AG04450 (cell line): ENCODE data around the gene FAM20C. TPM values are rescaled to one million over a fixed set of nuclear protein-coding genes. Genes with fewer than 3 reads are reported as not detected.

Experiments
- CTCF ChIA-PET: fragments of 300-600, 350-600 bp; formaldehyde crosslinking; extraction: SDS; loops from one replicate; lab custom pipeline; 2022; ENCODE audit warnings: antibody characterized with exemption, inconsistent platforms; lab: Charles Lee
- POLR2A ChIA-PET: fragments of 350-600 bp; formaldehyde crosslinking; extraction: SDS; loops from one replicate; lab custom pipeline; 2021; ENCODE audit warnings: antibody characterized with exemption, inconsistent platforms; lab: Yijun Ruan, JAX
- DNase-seq: peaks from one replicate; pipeline ENCODE4 v3.0.0-alpha.2; 2011; ENCODE audit warnings: low read depth, low spot score
- H3K27ac ChIP-seq: one replicate; pipeline ENCODE4 v1.5.1; 2012; ENCODE audit warnings: low read depth, low read length, control low read depth
- H3K27me3 ChIP-seq: one replicate; pipeline ENCODE4 v1.6.0; 2012; ENCODE audit warnings: low read length; ENCODE audit not compliant: control insufficient read depth, insufficient read depth
- H3K4me3 ChIP-seq: 2 replicates; pipeline ENCODE4 v1.5.1; 2011; ENCODE audit warnings: mild to moderate bottlenecking, low read depth, low read length, control low read depth
- H3K9me3 ChIP-seq: 2 replicates; pipeline ENCODE4 v1.5.1; 2012; ENCODE audit warnings: low read length; ENCODE audit not compliant: control insufficient read depth, insufficient read depth
- CTCF ChIP-seq: IDR thresholded peaks from 2 replicates; pipeline ENCODE4 v1.5.1; 2011; ENCODE audit warnings: low read depth, low read length, control low read depth, inconsistent platforms
- polyA plus RNA-seq: library from polyadenylated mRNA; depleted of rRNA; stranded (reverse); fragments of >200 nt; gene quantifications from 2 replicates; pipeline ENCODE4 v1.2.3, GENCODE V29; 2011

FAM20C gene
- polyA plus RNA-seq, 1 experiment = 34.5 TPM

- ChIA-PET CTCF (no interaction called here), POLR2A (interaction anchor here (0.9 kb wide), 1 partner anchor 101 kb away, joined by 4 read pairs; no protein-coding TSS in a partner anchor)
- TF ChIP-seq CTCF = no peak
- peaks cover 35% of the 10 kb centered on the region for H3K27me3 ChIP-seq
- H3K4me3 ChIP-seq = no peak overlapping the region
- H3K27ac ChIP-seq = no peak overlapping the region
- no peak for DNase-seq
- peaks cover 23% of the 10 kb centered on the region; the same call in 1 of the 2 replicates for H3K9me3 ChIP-seq
Measured at GRCh38 chr7:165661-166337, 26.6 kb upstream of the FAM20C start.

GRCh38 chr7:166338-167060 lies 25.9 kb upstream of the FAM20C start:
- POLR2A ChIA-PET = interaction anchor here (0.9 kb wide), 1 partner anchor 101 kb away, joined by 4 read pairs; no protein-coding TSS in a partner anchor

GRCh38 chr7:167090-167855 lies 25.1 kb upstream of the FAM20C start:
- Histone ChIP-seq H3K4me3 (no peak overlapping the region), H3K27me3 (peaks cover 30% of the 10 kb centered on the region), H3K27ac (no peak overlapping the region), H3K9me3 (peaks cover 26% of the 10 kb centered on the region; the same call in 1 of the 2 replicates)
- ChIA-PET CTCF (interaction anchor here (0.6 kb wide), 1 partner anchor 28 kb away, joined by 3 read pairs; no protein-coding TSS in a partner anchor), POLR2A (no interaction called here)
- DNase-seq = no peak
- TF ChIP-seq CTCF = no peak

More at GRCh38 chr7:166338-167060, 25.9 kb upstream of the FAM20C start:
- H3K9me3 ChIP-seq = peaks cover 26% of the 10 kb centered on the region; the same call in 1 of the 2 replicates
- H3K27ac ChIP-seq = no peak overlapping the region
- peaks cover 31% of the 10 kb centered on the region for H3K27me3 ChIP-seq
- no peak for DNase-seq
- no peak for TF ChIP-seq CTCF
- CTCF ChIA-PET = no interaction called here
- no peak overlapping the region for H3K4me3 ChIP-seq

- Histone ChIP-seq H3K9me3 (peaks cover 26% of the 10 kb centered on the region; the same call in 1 of the 2 replicates), H3K4me3 (no peak overlapping the region), H3K27ac (no peak overlapping the region), H3K27me3 (peaks cover 25% of the 10 kb centered on the region)
- TF ChIP-seq CTCF = no peak
- no peak for DNase-seq
- ChIA-PET POLR2A (no interaction called here), CTCF (no interaction called here)
Measured at GRCh38 chr7:167976-168791, 24.2 kb upstream of the FAM20C start.
